GM18508 (cell line): ENCODE data around the gene RPTOR.

Experiments
- ATAC-seq: cut with Tn5 transposase; IDR thresholded peaks from one replicate; pipeline ENCODE4 v1.9.1; 2021; ENCODE audit warnings: moderate number of reproducible peaks; ENCODE audit not compliant: insufficient read depth, unreplicated experiment

The RPTOR gene

GRCh38 chr17:80876950-80877728, 332.5 kb downstream of the RPTOR start:
- ATAC-seq, result peak; percentile 84

DNA sequence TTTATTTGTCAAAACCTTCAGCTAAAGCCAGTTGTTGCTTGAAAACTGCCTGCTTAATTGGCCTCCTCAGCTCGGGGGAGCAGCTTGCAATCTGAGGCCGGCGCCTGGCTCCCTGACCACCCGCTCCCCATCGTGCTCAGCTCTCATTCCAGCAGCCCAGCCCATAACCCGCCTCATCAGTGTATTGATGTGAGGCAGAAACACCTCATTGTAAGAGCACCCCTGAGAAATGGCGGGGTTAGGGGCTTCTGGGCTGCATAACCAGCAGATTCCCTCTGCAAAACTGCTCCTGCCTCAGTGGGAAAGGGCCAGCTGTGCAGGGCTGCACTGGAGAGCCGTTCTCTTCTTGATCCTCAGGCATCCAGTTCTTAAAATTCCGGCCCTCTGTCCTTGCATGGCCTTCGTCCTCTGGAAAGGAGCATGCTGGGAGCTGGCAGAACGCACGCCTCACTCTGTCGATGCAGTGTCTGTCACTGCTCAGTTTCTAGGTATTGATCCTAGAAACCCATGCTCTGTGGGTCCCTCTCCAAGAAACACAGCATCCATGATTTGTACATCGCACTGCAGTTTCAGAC, 333.2 kb downstream of the RPTOR start:
- ATAC-seq, result no peak

GRCh38 chr17:80878876-80879722, 334.5 kb downstream of the RPTOR start:
- ATAC-seq, result no peak

DNA sequence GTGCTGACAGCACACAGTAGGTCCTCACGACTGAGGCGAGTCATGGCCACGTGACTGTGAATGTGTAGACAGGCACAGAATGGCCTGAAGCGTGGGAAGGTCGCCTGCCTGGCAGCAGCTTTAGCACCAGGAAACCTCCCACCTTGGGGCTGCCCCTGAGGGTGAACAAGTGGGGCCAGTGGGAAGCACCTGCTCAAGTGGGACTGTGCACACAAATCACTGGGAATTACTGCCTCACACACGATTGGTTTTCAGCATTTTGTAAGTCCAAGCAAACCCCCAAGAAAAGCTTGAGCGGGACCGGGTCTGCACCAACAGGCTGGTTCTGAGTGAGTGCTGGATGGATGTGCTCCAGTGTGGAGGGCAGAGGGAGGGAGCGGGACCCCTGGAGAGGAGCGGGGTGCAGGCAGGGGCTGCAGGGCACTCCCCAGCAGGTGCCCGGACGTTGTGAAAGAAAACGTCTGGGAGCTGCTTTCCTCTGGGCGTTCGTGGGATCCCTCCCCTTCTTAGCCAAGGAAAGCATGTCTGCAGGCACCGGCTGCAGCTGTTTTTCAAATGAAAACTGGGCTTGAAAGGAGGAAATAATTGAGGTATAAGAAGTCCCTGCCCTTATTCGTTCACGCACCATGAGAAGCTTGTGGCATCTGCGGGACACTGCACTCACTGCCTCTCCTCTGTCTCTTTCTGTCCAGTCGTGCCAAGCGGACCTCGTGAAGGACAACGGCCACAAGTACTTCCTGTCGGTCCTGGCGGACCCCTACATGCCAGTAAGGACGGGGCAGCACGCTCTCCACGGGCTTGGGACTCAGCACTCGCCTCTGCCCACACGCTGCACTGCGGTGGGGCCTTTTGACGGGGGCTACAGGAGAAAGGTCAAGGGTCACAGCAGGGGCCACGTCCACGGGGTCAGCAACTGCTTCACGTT, 335.3 kb downstream of the RPTOR start:
- no peak for ATAC-seq

GRCh38 chr17:80880648-80880985, 336.0 kb downstream of the RPTOR start:
- ATAC-seq, result no peak

- no peak for ATAC-seq
Observed at GRCh38 chr17:80881306-80881705, 336.7 kb downstream of the RPTOR start.

DNA sequence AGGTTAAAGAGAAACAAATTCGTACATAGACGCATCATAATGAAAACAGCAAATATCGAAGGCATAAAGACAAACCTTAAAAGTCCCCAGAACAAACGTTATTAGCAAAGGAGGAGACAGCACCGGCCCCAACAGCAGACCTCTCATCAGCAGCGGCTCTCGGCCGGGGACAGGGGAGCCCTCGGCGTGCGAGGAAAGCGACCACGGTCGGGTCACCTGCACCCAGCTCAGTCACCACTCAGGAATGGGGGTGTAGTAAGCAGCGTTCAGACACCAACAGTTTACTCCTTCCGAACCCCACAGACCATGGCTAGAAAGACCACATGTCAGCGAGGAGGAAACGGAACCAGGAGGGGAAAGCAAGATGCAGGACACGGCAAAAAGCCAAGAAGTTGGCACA, 337.7 kb downstream of the RPTOR start:
- no peak for ATAC-seq

DNA sequence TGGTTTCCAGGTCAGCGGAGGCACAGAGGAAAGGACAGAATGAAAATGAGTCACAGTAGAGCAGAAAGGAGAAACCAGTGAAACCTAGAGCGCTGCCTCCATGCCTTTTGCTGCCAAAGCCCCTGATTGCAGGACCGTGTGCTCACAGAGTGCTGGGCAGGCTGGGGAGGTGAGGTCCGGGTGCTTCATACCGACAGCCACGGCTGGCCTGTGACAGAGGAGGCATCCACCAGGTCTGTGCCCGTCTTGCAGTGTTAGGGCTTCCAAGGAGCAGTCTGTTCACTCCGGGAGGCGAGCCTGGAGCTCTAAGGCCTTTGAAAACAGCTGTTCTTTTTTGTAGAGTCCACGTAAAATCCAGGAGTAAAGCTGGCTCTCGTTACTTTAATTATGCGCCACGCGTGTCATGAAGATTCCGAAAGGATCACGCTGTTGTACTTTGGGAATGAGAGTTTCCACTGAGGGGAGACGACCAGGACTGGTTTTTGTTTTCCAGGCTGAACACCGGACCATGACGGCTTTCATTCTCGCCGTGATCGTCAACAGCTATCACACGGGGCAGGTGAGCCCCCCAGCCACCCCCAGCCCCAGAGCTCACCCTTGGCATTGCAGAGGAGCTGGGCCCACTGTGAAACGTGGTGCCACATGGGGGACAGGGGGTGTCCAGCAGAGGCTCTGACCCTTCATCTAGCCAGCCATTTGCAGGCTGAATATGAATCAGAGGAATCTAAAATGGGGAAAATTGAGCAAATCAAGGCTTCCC, 338.5 kb downstream of the RPTOR start:
- no peak for ATAC-seq

DNA sequence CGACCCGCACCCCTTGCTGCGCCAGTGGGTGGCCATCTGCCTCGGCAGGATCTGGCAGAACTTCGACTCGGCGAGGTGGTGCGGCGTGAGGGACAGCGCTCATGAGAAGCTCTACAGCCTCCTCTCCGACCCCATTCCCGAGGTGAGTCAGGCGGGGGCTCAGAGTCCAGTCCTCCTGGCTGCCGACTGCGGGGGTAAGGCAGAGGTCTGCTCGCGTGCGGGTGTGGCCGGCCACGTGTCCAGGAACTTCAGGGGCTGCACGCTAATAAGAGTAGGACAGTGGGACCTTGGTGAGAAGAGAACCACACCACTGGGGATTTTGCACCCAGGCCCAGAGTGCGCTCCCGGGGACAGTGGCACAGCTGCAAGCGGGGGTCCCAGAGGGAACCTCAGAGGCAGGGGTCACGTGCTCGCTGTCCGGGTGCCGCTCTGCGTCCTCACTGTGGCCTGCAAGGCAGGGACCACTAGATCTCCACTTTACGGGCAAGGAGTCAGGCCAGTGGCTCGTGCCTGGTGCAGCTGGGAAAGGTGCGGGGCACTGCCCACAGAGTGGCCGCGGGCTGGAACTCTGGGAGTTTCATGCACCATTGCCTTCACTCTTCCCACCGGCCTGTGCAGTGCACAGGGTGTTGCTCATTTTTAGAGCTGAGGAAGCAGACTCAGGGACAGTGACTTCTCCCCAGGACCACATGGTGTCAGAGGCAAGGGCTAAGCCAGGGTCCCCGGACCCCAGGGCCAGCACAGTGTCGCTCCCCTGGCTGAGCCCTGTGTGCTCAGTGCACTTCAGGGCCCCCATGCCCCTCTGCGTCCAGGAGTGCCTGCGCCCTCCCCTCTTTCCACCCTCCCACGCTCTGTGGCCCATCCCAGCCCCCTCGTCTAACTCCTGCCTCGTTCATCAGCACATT, 339.4 kb downstream of the RPTOR start:
- ATAC-seq, result no peak

DNA sequence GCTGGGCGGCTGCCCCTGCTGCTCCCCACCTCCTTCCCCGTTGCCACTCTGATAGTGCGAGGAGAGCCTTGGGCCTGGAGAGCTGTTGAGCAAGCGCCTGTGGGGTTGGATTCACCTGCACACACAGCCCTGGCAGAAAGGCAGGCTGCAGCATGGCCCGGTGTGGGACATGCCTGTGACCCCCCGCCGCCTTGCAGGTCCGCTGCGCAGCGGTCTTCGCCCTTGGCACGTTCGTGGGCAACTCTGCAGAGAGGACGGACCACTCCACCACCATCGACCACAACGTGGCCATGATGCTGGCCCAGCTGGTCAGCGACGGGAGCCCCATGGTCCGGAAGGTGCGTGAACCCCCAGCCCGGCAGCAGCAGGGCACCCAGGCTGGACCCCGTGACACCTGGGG, 340.2 kb downstream of the RPTOR start:
- ATAC-seq, result no peak

DNA sequence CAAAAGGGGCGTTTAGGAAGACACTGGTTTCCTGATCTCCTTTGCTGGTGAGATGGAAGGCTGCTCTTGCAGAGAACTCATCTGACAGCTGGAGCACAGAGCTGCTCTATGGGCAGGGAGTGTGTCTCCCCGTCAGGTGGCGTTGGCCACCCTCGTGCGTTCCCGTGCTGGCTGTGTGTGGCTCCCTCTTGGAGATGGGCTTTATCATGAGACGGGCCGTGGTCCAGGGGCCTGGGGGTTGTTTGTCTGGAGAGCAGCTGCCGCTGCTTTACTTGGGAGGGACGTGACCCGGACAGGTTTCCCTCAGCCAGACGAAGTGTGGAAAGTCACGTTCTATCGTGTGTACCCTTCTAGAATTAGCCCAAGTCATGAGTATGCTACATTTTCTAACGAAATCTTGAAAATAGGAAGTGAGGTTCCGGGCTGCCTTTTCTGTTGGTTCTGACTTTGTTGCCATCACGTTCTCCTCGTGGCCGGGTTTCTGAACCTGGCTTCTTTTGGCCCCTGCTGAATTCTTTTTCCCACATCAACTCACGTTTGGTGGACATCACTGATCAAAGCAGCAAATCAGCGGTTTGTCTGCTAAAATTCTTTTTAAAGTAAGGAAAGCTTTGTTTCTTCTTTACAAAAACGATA, 341.4 kb downstream of the RPTOR start:
- ATAC-seq, result no peak

DNA sequence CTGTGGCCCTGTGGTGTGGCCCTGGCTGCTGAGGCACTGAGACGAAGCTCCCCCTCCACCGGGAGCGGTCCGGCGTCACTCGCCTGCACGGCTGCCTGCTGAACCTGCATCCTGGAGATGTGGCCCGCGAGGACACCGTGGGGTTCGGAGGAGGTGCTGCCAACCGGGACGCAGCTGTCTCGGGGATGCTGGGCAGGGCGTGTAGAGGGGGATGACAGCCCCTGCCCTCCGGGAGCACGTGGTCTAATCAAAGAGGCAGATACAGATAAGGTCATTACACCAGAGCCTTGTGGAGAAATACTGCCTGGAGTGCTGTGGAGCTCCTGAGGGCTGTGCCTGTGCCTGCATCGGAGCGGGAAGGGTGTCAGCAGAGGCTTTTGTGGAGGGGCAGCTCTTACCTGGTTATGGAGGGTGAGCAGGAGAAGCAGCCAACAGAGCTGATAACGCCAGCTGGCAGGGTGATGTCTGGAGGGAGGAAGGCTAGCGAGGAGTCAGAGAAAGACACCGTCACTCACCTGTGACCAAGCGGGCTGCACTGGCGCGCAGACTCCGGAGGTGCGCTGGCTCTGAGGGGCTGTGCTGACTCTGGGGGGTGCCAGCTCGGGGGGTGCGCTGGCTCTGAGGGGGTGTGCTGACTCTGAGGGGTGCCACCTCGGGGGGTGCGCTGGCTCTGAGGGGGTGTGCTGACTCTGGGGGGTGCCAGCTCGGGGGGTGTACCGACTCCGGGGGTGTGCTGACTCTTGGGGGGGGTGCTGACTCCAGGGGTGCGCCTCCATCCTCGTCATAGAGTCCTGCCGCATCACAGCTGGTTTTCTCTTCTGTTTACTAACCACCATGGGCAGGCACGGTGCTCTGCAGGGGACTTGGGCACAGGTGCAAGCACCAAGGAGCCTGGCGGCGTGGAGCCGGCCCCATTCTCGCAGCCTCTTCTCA, 342.3 kb downstream of the RPTOR start:
- no peak for ATAC-seq

- no peak for ATAC-seq
Observed at GRCh38 chr17:80887639-80888175, 343.1 kb downstream of the RPTOR start.

GRCh38 chr17:80888276-80889160, 343.9 kb downstream of the RPTOR start:
- ATAC-seq, result no peak

DNA sequence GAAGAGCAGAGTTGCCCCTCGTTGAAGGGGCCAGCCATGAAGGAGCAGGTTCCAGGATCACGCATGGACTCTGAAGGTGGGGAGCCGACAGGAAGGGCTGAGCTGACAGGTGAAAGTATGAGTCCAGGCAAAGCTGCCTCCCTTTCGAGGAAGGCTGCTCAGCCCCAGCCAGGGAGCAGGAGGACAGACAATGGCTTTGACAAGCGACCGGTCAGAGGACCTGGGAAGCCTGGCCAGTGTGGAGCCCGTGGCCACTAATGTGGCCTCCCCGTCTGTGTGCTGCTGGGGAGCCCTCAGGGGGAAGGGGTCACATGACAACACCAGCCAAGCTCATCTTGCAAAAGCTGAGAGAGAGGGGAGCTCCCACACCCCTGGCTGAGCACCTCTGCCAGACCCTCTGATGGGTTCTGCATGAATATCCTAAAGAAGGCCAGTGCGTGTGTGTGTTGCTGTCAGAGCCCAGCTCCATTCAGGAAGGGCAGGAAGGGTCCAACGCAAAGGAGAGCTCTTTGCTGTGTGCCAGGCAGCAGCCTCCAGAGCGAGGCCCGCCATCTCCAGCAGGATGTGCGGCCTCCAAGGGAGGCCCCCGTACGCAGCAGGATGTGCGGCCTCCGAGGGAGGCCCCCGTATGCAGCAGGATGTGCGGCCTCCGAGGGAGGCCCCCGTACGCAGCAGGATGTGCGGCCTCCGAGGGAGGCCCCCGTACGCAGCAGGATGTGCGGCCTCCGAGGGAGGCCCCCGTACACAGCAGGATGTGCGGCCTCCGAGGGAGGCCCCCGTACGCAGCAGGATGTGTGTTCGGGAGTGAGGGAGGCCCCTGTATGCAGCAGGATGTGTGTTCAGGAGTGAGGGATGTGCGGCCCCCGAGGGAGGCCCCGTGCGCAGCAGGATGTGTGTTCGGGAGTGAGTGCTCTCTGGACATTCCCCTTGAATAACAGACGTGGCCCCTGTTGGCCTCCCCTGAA, 344.9 kb downstream of the RPTOR start:
- no peak for ATAC-seq
